HCT116 (cell line): ENCODE data around the gene SUSD4.

Experiments used
- CEBPB ChIP-seq: IDR thresholded peaks from 2 replicates; pipeline ENCODE4 v1.6.1; 2012; ENCODE audit warnings: low read depth
- CTCF ChIP-seq, 3 experiments: fragments of 200-600 bp in 1 of 3; sonication (generic) in 1 of 3; IDR thresholded peaks in 2 of 3; conservative IDR thresholded peaks in 1 of 3; 2 replicates each; pipeline ENCODE4 v1.5.1; 2012 to 2017; ENCODE audit warnings: low read depth in 2 of 3, low read length in 2 of 3, antibody characterized with exemption in 1 of 3, borderline replicate concordance in 1 of 3, control low read depth in 1 of 3, mild to moderate bottlenecking in 1 of 3, mixed read lengths in 1 of 3, mixed run types in 1 of 3, moderate library complexity in 1 of 3; ENCODE audit not compliant: insufficient read depth in 1 of 3
- EGR1 ChIP-seq: IDR thresholded peaks from 2 replicates; pipeline ENCODE4 v1.6.1; 2012; ENCODE audit warnings: low read depth
- EZH2 ChIP-seq: fragments of 200-600 bp; sonication (generic); IDR thresholded peaks from 2 replicates; pipeline ENCODE4 v1.6.1; 2017; ENCODE audit warnings: antibody characterized with exemption, mixed run types
- JUND ChIP-seq: IDR thresholded peaks from 2 replicates; pipeline ENCODE4 v1.6.1; 2012
- MAX ChIP-seq: IDR thresholded peaks from 2 replicates; pipeline ENCODE4 v1.6.1; 2012
- POLR2A ChIP-seq: IDR thresholded peaks from 2 replicates; pipeline ENCODE4 v1.7.0; 2011; ENCODE audit warnings: borderline replicate concordance; ENCODE audit not compliant: insufficient read depth, insufficient read length; ENCODE audit errors: extremely low read depth
- RAD21 ChIP-seq: IDR thresholded peaks from 2 replicates; pipeline ENCODE4 v1.6.1; 2012; ENCODE audit warnings: low read depth, mild to moderate bottlenecking
- SIN3A ChIP-seq: IDR thresholded peaks from 2 replicates; pipeline ENCODE4 v1.6.1; 2012; ENCODE audit warnings: low read depth
- SRF ChIP-seq: IDR thresholded peaks from 2 replicates; pipeline ENCODE4 v1.6.1; 2012; ENCODE audit warnings: low read depth
- YY1 ChIP-seq: IDR thresholded peaks from 2 replicates; pipeline ENCODE4 v1.6.1; 2011; ENCODE audit warnings: low read length, low read depth, moderate library complexity, mild to moderate bottlenecking; ENCODE audit not compliant: insufficient replicate concordance; ENCODE audit errors: extremely low read depth
- ZFX ChIP-seq: fragments of 450-650 bp; IDR thresholded peaks from 2 replicates; pipeline ENCODE4 v1.6.1; 2017
- ZNF274 ChIP-seq: fragments of 200-500 bp; sonication (Bioruptor generic); IDR thresholded peaks from 2 replicates; pipeline ENCODE4 v1.6.1; 2014; ENCODE audit warnings: mild to moderate bottlenecking, low read depth, low read length, inconsistent platforms
- TF ChIP-seq, protein P1 (sequence below): IDR thresholded peaks from 2 replicates; pipeline ENCODE4 v1.6.1; 2012

- no peak for TF ChIP-seq MAX
- no peak for TF ChIP-seq CTCF (IDR thresholded peaks at IDR 0.05 in 2 of 3, conservative IDR thresholded peaks at IDR 0.05 in 1 of 3; ENCODE audit: borderline replicate concordance in 1 of 3, insufficient read depth in 1 of 3, low read depth in 2 of 3, low read length in 2 of 3)
- TF ChIP-seq EZH2 = no peak
- TF ChIP-seq ZNF274 = no peak
- TF ChIP-seq SRF = no peak
- no peak for TF ChIP-seq EGR1
- TF ChIP-seq POLR2A = no peak
- no peak for TF ChIP-seq JUND
- no peak for TF ChIP-seq RAD21
- TF ChIP-seq SIN3A = no peak
- no peak for TF ChIP-seq YY1
- TF ChIP-seq, protein P1, sequence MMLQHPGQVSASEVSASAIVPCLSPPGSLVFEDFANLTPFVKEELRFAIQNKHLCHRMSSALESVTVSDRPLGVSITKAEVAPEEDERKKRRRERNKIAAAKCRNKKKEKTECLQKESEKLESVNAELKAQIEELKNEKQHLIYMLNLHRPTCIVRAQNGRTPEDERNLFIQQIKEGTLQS = no peak
- TF ChIP-seq ZFX = no peak
- TF ChIP-seq CEBPB = no peak
Measured at GRCh38 chr1:223242971-223243370, 121.0 kb downstream of the SUSD4 start.
